Epithelial cell of alveolus of lung (primary cell): ENCODE measurements around the gene RAPGEF5. TPM values are rescaled to one million over a fixed set of nuclear protein-coding genes. Genes with fewer than 3 reads are reported as not detected.

Experiments
- total RNA-seq: library from RNA; depleted of rRNA; stranded (reverse); fragments of >200 nt; gene quantifications from 2 replicates; pipeline ENCODE4 v1.2.1, GENCODE V29; 2015

Gene RAPGEF5
- 1.8 and 4.7 TPM in 2 replicates for total RNA-seq

GRCh38 chr7:22356701-22357310 is at the start of gene RAPGEF5:
Gene RAPGEF5 (minus strand): TSS chr7:22357154. CDS start chr7:22357060, 94 bp downstream.

Other genes with a start within 250 kb of the RAPGEF5 start
- gene STEAP1B, start 143.0 kb upstream of the RAPGEF5 start, total RNA-seq: 4.4 and 9.4 TPM in 2 replicates